OCI-LY1 (cell line): Measurements from ENCODE around the gene COLEC12.

Experiments used
- H2AFZ ChIP-seq: fragments of 200-600 bp; sonication (generic), shearing (Covaris generic); 2 replicates; pipeline ENCODE4 v1.6.0; 2014; ENCODE audit warnings: antibody characterized with exemption, mild to moderate bottlenecking, low read length
- H3F3A ChIP-seq: fragments of 200-600 bp; sonication (generic), shearing (Covaris generic); 2 replicates; pipeline ENCODE4 v1.6.0; 2014; ENCODE audit warnings: mild to moderate bottlenecking, antibody characterized with exemption, low read length, moderate library complexity; ENCODE audit not compliant: insufficient read depth
- H3K27ac ChIP-seq: fragments of 200-600 bp; sonication (generic); 2 replicates; pipeline ENCODE4 v1.5.1; 2014; ENCODE audit warnings: low read length, mixed run types, mild to moderate bottlenecking, low read depth; ENCODE audit not compliant: poor library complexity, severe bottlenecking
- H3K27me3 ChIP-seq: fragments of 200-600 bp; sonication (generic); 2 replicates; pipeline ENCODE4 v1.6.0; 2014; ENCODE audit warnings: antibody characterized with exemption, mild to moderate bottlenecking, low read length, moderate library complexity; ENCODE audit not compliant: insufficient read depth
- H3K36me3 ChIP-seq: fragments of 200-600 bp; sonication (generic); 2 replicates; pipeline ENCODE4 v1.6.1; 2014; ENCODE audit warnings: mild to moderate bottlenecking, antibody characterized with exemption, low read length, moderate library complexity, mixed read lengths; ENCODE audit not compliant: insufficient read depth
- H3K4me1 ChIP-seq: fragments of 200-600 bp; sonication (generic); 2 replicates; pipeline ENCODE4 v1.5.1; 2014; ENCODE audit warnings: mild to moderate bottlenecking, low read length, moderate library complexity; ENCODE audit not compliant: insufficient read depth, severe bottlenecking
- H3K4me2 ChIP-seq: fragments of 200-600 bp; sonication (generic), shearing (Covaris generic); 2 replicates; pipeline ENCODE4 v1.6.1; 2014; ENCODE audit warnings: low read length
- H3K4me3 ChIP-seq: fragments of 200-600 bp; sonication (generic); 2 replicates; pipeline ENCODE4 v1.5.1; 2014; ENCODE audit warnings: low read length, low read depth, mild to moderate bottlenecking, mixed read lengths; ENCODE audit not compliant: poor library complexity, severe bottlenecking
- H3K79me2 ChIP-seq: fragments of 200-600 bp; shearing (Covaris generic); 2 replicates; pipeline ENCODE4 v1.6.1; 2016; ENCODE audit warnings: mixed run types, low read length, mixed read lengths; ENCODE audit not compliant: insufficient read depth
- H3K9ac ChIP-seq: fragments of 200-600 bp; sonication (generic), shearing (Covaris generic); 2 replicates; pipeline ENCODE4 v1.6.1; 2014; ENCODE audit warnings: mild to moderate bottlenecking, low read length, mixed read lengths
- H3K9me2 ChIP-seq: fragments of 200-600 bp; sonication (generic), shearing (Covaris generic); 2 replicates; pipeline ENCODE4 v1.6.1; 2014; ENCODE audit warnings: low read depth, mild to moderate bottlenecking, low read length, mixed read lengths
- H3K9me3 ChIP-seq: fragments of 200-600 bp; shearing (Covaris generic); 2 replicates; pipeline ENCODE4 v1.6.1; 2014; ENCODE audit warnings: low read length, mixed read lengths
- H4K20me1 ChIP-seq: fragments of 200-600 bp; sonication (generic), shearing (Covaris generic); 2 replicates; pipeline ENCODE4 v1.6.0; 2016; ENCODE audit warnings: mild to moderate bottlenecking, low read length; ENCODE audit not compliant: insufficient read depth
- EZH2 ChIP-seq: fragments of 200-600 bp; sonication (generic), shearing (Covaris generic); IDR thresholded peaks from 2 replicates; pipeline ENCODE4 v1.8.0; 2017; ENCODE audit warnings: borderline replicate concordance, mixed run types, mild to moderate bottlenecking, antibody characterized with exemption, low read length, moderate library complexity, mixed read lengths
- TF ChIP-seq, protein P1 (sequence below): fragments of 200-600 bp; sonication (generic), shearing (Covaris generic); IDR thresholded peaks from 2 replicates; pipeline ENCODE4 v1.5.1; 2017; ENCODE audit warnings: mild to moderate bottlenecking, antibody characterized with exemption, low read length, moderate library complexity, mixed read lengths

COLEC12 gene

DNA sequence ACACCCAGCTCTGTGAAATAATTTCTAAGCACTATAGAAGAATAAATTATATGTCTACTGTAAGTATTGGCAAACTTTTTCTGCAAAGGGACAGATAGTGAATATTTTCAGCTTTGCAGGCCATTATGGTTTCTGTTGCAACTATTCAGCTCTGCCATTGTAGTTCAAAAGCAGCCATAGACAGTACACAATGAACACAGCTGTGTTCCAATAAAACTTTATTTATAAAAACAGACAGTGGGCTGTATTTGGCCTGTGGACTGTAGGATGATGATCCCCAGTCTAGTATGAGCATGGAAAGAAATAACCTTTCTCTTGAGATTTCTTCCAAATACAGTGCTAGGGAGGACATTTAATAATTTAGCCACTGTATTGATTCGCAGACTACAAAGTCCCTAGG, 197.5 kb downstream of the COLEC12 start:
- Histone ChIP-seq H3K9me3 (no peaks in the 10 kb centered on the region), H4K20me1 (no peaks in the 10 kb centered on the region), H3K4me3 (no peak overlapping the region), H2AFZ (no peak overlapping the region), H3K36me3 (no peaks in the 10 kb centered on the region), H3K27me3 (no peaks in the 10 kb centered on the region), H3K79me2 (no peaks in the 10 kb centered on the region), H3K9ac (no peak overlapping the region), H3K9me2 (no peaks in the 10 kb centered on the region), H3K4me2 (no peak overlapping the region), H3K27ac (no peak overlapping the region), H3K4me1 (no peaks in the 10 kb centered on the region), H3F3A (no peaks in the 10 kb centered on the region)
- TF ChIP-seq, protein P1, sequence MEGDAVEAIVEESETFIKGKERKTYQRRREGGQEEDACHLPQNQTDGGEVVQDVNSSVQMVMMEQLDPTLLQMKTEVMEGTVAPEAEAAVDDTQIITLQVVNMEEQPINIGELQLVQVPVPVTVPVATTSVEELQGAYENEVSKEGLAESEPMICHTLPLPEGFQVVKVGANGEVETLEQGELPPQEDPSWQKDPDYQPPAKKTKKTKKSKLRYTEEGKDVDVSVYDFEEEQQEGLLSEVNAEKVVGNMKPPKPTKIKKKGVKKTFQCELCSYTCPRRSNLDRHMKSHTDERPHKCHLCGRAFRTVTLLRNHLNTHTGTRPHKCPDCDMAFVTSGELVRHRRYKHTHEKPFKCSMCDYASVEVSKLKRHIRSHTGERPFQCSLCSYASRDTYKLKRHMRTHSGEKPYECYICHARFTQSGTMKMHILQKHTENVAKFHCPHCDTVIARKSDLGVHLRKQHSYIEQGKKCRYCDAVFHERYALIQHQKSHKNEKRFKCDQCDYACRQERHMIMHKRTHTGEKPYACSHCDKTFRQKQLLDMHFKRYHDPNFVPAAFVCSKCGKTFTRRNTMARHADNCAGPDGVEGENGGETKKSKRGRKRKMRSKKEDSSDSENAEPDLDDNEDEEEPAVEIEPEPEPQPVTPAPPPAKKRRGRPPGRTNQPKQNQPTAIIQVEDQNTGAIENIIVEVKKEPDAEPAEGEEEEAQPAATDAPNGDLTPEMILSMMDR, result no peak
- no peak for TF ChIP-seq EZH2

DNA sequence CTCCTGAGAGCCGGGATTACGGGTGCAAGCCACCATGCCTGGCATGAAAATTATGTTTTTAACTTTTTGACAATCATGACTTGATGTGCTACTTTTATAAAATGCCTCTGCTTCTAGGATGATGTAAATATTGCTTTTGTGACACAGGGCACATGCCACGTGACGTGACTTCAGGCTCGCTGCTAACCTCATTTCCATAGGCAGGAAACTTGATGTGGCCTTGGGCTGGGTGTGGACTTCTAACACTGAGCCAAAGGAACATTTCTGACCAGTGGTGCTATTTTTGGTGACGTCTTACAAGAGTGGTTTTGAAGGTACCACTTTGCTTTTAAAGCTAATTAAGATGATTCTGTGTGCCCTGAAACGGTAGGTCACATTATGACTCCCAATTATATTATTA, 198.4 kb downstream of the COLEC12 start:
- no peak overlapping the region for H3K4me3 ChIP-seq

DNA sequence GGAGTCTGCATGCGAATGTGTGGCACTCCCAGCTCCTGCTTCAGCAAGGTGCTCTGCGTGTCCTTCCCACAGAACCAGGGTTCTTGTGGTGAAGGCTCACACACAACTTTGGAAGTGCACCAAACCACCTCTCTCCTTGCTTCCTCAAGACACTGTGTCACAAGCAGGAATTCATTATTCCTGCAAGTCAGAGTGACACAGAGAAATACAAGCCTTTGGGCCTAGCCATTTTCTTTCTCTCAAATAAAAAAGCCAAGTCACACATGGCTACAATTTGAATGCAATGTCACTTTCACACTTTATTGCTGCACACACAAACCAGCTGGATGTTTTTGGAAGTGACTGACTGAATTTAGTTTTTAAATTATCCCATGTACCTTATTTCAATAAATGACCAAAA, 202.6 kb downstream of the COLEC12 start:
- H3K9ac ChIP-seq, result no peak overlapping the region
- H3K27ac ChIP-seq, result no peak overlapping the region
- no peak for TF ChIP-seq EZH2
- TF ChIP-seq, protein P1, result no peak
- no peaks in the 10 kb centered on the region for H3F3A ChIP-seq
- no peaks in the 10 kb centered on the region for H3K9me2 ChIP-seq
- H3K4me2 ChIP-seq, result no peak overlapping the region
- no peaks in the 10 kb centered on the region for H3K4me1 ChIP-seq
- H3K4me3 ChIP-seq, result no peak overlapping the region
- no peaks in the 10 kb centered on the region for H3K9me3 ChIP-seq
- H4K20me1 ChIP-seq, result no peaks in the 10 kb centered on the region
- no peaks in the 10 kb centered on the region for H3K27me3 ChIP-seq
- H3K79me2 ChIP-seq, result no peaks in the 10 kb centered on the region
- H2AFZ ChIP-seq, result no peak overlapping the region
- no peaks in the 10 kb centered on the region for H3K36me3 ChIP-seq

More for the DNA sequence above, 198.4 kb downstream of the COLEC12 start:
- Histone ChIP-seq H3K9me3 (no peaks in the 10 kb centered on the region), H3K4me1 (no peaks in the 10 kb centered on the region), H3K27me3 (no peaks in the 10 kb centered on the region), H3K4me2 (no peak overlapping the region), H2AFZ (no peak overlapping the region), H4K20me1 (no peaks in the 10 kb centered on the region), H3K9ac (no peak overlapping the region), H3K36me3 (no peaks in the 10 kb centered on the region), H3F3A (no peaks in the 10 kb centered on the region), H3K9me2 (no peaks in the 10 kb centered on the region), H3K79me2 (no peaks in the 10 kb centered on the region), H3K27ac (no peak overlapping the region)
- no peak for TF ChIP-seq EZH2
- TF ChIP-seq, protein P1, result no peak
